UCSD-AML1 (cell line): ENCODE measurements around the gene B4GALT5.

Experiments used
- DNase-seq: peaks from one replicate; lab custom pipeline; 2025; ENCODE audit not compliant: unreplicated experiment; lab: John Stamatoyannopoulos, UW

Gene B4GALT5

GRCh38 chr20:49589747-49590146 lies 123.9 kb downstream of the B4GALT5 start:
- DNase-seq: no peak

- no peak for DNase-seq
Measured at GRCh38 chr20:49587111-49587570, 126.5 kb downstream of the B4GALT5 start.

- no peak for DNase-seq
Measured at GRCh38 chr20:49585585-49586245, 128.0 kb downstream of the B4GALT5 start.

- no peak for DNase-seq
Measured at GRCh38 chr20:49584418-49585382, 129.0 kb downstream of the B4GALT5 start.

GRCh38 chr20:49583669-49584417 lies 129.8 kb downstream of the B4GALT5 start:
- no peak for DNase-seq

GRCh38 chr20:49583343-49583668 lies 130.4 kb downstream of the B4GALT5 start:
- DNase-seq: no peak
